ENCODE measurements around the gene SH3PXD2A.

- TF ChIP-seq POLR2AphosphoS5 (IDR thresholded peaks at IDR 0.05; ENCODE audit: low read depth, low read length) (no peak), TAF1 (IDR thresholded peaks at IDR 0.05; ENCODE audit: low read depth, low read length) (no peak), POLR2A (IDR thresholded peaks at IDR 0.05; ENCODE audit: low read depth, low read length) (no peak), PAX5 (IDR thresholded peaks at IDR 0.05; ENCODE audit: insufficient read depth, low read length, severe bottlenecking) (no peak), POU2F2 (IDR thresholded peaks at IDR 0.05; ENCODE audit: low read depth, low read length) (no peak), SPI1 (IDR thresholded peaks at IDR 0.05; ENCODE audit: low read depth, low read length) (no peak)
Observed at GRCh38 chr10:103690281-103690680, 165.1 kb downstream of the SH3PXD2A start.

Data from GM12891 (cell line).